Stomach smooth muscle (tissue), 2 donors: Measurements from ENCODE around the gene BGLAP.
A peak's percentile ranks its signal among the peaks of the same experiment; 100 is the strongest.

Source experiments
- H3K27ac ChIP-seq: one replicate; pipeline ENCODE4 v1.7.0; 2013; ENCODE audit warnings: mild to moderate bottlenecking, low read length, inconsistent platforms
- H3K27me3 ChIP-seq, 2 donors: one replicate each; pipeline ENCODE4 v1.7.0; 2013; ENCODE audit warnings: low read length in 2 of 2; ENCODE audit not compliant: insufficient read depth in 2 of 2, control insufficient read depth in 1 of 2
- H3K36me3 ChIP-seq, 2 donors: one replicate each; pipeline ENCODE4 v1.7.0; 2013; ENCODE audit warnings: low read length in 2 of 2; ENCODE audit not compliant: control insufficient read depth in 2 of 2, insufficient read depth in 2 of 2
- H3K4me1 ChIP-seq: one replicate; pipeline ENCODE4 v1.7.0; 2013; ENCODE audit warnings: low read length; ENCODE audit not compliant: control insufficient read depth, insufficient read depth
- H3K4me3 ChIP-seq, 2 donors: one replicate each; pipeline ENCODE4 v1.7.0; 2013; ENCODE audit warnings: low read length in 2 of 2
- H3K9ac ChIP-seq, 2 donors: one replicate each; pipeline ENCODE4 v1.7.0; 2013; ENCODE audit warnings: low read length in 2 of 2, mild to moderate bottlenecking in 1 of 2
- H3K9me3 ChIP-seq, 2 donors: one replicate each; pipeline ENCODE4 v1.7.0; 2013; ENCODE audit warnings: low read length in 2 of 2; ENCODE audit not compliant: control insufficient read depth in 2 of 2
- donor health status: healthy.
- donor health status: Pancreatic carcinoma.

The BGLAP gene

DNA sequence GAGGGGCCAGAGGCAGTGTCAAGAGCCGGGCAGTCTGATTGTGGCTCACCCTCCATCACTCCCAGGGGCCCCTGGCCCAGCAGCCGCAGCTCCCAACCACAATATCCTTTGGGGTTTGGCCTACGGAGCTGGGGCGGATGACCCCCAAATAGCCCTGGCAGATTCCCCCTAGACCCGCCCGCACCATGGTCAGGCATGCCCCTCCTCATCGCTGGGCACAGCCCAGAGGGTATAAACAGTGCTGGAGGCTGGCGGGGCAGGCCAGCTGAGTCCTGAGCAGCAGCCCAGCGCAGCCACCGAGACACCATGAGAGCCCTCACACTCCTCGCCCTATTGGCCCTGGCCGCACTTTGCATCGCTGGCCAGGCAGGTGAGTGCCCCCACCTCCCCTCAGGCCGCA is at the start of gene BGLAP:
BGLAP (plus strand) TSS at position 259 of the 400 bp plus-strand sequence; CDS start at position 307, 48 bp downstream.
- Histone ChIP-seq H3K9me3 (no peaks in the 10 kb centered on the region), H3K27me3 (peaks cover 21 to 29% of the 10 kb centered on the region in 2 donors), H3K36me3 (peaks cover 19 to 22% of the 10 kb centered on the region in 2 donors), H3K27ac (no peak within 1 kb of the TSS), H3K9ac (no peak within 1 kb of the TSS), H3K4me3 (no peak within 1 kb of the TSS), H3K4me1 (peaks cover 17% of the 10 kb centered on the region)

DNA sequence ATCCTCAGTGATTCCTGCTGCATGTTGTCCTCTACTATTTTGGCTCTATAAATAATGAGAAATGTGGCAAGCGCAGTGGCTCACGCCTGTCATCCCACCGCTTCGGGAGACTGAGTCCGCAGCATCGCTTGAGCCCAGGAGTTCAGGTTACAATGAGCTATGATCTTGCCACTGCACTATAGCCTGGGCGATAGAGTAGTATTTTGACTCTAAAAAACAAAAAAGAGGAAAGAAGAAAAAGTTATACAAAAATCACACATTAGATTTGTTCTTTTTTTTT is 48.8 kb upstream of the BGLAP start:
- Histone ChIP-seq H3K36me3 (peaks cover 0 to 12% of the 10 kb centered on the region in 2 donors), H3K4me1 (peaks cover 18% of the 10 kb centered on the region), H3K27me3 (no peaks in the 10 kb centered on the region), H3K4me3 (peak overlapping the region; percentile 89 to 99), H3K9ac (peak overlapping the region; percentile 85 to 86), H3K27ac (peak overlapping the region; percentile 76), H3K9me3 (no peaks in the 10 kb centered on the region)

DNA sequence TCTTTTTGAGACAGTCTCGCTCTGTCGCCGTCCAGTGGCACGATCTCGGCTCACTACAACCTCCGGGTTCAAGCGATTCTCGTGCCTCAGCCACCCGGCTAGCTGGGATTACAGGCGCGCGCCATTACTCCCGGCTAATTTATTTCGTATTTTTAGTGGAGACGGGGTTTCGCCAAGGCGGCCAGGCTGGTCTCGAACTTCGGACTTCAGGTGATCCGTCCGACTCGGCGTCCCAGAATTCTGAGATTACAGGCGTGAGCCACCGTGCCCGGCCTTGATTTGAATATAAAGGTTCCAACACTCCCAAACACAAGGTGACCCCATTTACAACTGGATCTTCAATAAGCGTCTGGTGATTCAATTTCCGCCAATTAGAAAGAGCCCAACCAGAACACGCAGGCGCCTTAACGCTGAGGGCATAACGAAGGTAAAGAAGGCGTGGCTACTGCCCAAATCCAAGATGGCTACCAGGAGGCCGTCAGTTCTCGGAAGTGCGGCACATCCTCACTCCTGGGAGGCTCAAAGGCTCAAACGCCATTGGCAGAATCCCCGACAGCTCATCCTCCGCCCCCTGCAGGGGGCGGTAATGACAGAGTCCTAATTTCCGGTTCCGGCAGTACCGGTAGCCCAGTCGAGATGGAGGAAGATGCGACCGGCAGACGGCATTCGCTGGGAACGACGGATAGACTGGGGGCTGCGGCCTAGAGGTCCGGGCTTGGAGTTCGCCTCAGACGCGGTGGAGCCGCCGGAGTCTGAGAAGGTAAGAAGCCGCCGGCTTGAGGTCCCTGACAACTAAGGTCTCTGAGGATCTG is 48.3 kb upstream of the BGLAP start, which contains the start of gene SLC25A44:
SLC25A44 (plus strand) TSS at position 617 of the 812 bp plus-strand sequence. CDS start 5,744 bp downstream, outside the sequence.
- Histone ChIP-seq H3K36me3 (peaks cover 0 to 12% of the 10 kb centered on the region in 2 donors), H3K4me1 (peaks cover 18% of the 10 kb centered on the region), H3K4me3 (peak within 1 kb of the TSS; percentile 93 to 99), H3K27ac (peak within 1 kb of the TSS; percentile 76), H3K27me3 (no peaks in the 10 kb centered on the region), H3K9me3 (no peaks in the 10 kb centered on the region), H3K9ac (peak within 1 kb of the TSS; percentile 85 to 90)

DNA sequence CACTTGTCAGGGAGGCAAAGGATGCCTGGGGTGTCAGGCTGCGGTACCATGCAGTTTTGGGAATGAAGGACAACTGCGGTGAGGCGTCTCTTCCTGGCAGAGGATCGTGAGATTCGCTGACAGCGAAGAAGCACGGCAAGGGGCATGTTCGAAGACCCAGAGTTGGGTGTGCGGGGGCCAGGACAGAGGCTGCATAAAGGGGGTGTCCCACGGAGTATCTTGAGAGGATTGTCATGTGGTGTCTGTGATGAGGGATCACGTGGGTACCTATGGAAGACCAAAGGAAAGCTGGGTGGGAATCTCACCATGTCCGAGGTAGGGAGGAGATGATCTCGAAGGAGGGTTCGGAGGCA is 47.7 kb upstream of the BGLAP start:
- peaks cover 0 to 12% of the 10 kb centered on the region in 2 donors for H3K36me3 ChIP-seq
- peak overlapping the region; percentile 76 for H3K27ac ChIP-seq
- peaks cover 18% of the 10 kb centered on the region for H3K4me1 ChIP-seq
- peak overlapping the region; percentile 93 to 99 for H3K4me3 ChIP-seq
- H3K27me3 ChIP-seq, result no peaks in the 10 kb centered on the region
- peak overlapping the region; percentile 80 to 90 for H3K9ac ChIP-seq
- no peaks in the 10 kb centered on the region for H3K9me3 ChIP-seq

DNA sequence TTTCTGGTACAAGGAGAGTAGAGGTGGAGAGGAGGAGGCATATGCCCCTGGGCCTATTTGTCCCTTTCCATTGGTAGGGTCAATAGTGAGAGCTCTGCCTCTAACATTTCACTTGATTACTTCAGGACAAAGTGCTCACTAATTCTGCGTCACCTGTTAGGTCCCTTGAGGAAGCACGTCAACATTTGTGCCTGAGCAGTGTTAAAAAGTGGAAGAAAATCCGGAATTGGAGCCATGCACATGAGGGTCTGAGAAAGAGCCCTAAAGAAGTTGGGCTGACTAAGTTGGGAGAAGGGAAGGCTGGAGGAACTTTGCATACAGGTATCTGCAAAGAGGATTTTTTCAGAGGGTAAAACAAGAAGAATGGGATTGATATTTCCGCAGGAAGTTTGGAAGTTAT is 46.1 kb upstream of the BGLAP start:
- Histone ChIP-seq H3K4me3 (no peak overlapping the region), H3K9me3 (no peaks in the 10 kb centered on the region), H3K36me3 (peaks cover 10 to 21% of the 10 kb centered on the region in 2 donors), H3K27ac (no peak overlapping the region), H3K9ac (no peak overlapping the region), H3K27me3 (no peaks in the 10 kb centered on the region), H3K4me1 (peaks cover 21% of the 10 kb centered on the region)

DNA sequence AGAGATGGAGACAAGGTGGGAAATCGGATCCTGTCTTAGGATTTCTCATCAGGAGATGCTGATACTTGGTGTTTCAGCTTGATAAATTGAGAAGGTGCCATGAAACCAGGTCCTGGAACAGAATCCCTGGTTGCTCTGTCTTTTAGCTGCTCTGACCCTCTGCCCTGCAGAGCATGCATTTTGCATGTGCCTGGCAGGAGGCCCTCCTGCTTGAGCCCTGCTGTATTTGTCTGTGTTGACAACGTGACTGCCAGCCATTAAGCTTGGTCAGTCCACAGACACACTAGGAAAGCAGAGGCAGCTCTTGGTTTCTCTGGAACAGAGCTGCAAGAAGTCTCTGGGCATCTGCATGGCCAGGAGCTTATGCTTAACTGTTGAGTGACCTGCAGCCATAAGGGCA is 45.5 kb upstream of the BGLAP start:
- H3K27me3 ChIP-seq, result no peaks in the 10 kb centered on the region
- H3K27ac ChIP-seq, result no peak overlapping the region
- no peaks in the 10 kb centered on the region for H3K9me3 ChIP-seq
- H3K36me3 ChIP-seq, result peaks cover 10 to 24% of the 10 kb centered on the region in 2 donors
- H3K4me3 ChIP-seq, result no peak overlapping the region
- no peak overlapping the region for H3K9ac ChIP-seq
- H3K4me1 ChIP-seq, result peaks cover 21% of the 10 kb centered on the region

DNA sequence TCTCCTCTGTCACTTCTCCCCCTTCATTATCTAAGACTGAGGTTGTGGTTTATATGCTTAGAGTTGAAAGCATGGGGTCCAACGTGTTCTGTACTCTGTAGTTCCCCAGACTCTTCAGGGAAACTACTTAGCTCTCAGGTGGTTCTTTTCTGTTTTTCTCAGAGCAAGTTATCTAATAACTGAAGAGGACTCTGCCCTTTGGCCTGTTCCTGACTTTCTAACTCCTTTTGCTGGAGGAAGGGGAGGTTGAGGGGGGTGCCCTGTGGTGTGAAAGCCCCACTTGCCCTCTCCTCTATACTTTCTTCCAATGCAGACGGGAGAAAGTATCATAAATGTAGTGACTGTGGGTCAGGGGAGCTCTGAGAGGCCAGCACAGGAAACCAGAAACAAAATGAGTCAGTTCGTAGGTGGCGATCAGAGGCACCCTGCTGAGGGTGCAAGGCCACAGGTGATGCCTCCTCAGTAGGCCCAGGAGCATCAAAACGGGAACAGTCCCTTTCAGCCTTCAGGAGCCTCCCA is 43.1 kb upstream of the BGLAP start:
- Histone ChIP-seq H3K36me3 (peaks cover 15 to 31% of the 10 kb centered on the region in 2 donors), H3K9me3 (no peaks in the 10 kb centered on the region), H3K4me1 (peaks cover 18% of the 10 kb centered on the region), H3K9ac (no peak overlapping the region), H3K27ac (no peak overlapping the region), H3K27me3 (no peaks in the 10 kb centered on the region), H3K4me3 (no peak overlapping the region)

DNA sequence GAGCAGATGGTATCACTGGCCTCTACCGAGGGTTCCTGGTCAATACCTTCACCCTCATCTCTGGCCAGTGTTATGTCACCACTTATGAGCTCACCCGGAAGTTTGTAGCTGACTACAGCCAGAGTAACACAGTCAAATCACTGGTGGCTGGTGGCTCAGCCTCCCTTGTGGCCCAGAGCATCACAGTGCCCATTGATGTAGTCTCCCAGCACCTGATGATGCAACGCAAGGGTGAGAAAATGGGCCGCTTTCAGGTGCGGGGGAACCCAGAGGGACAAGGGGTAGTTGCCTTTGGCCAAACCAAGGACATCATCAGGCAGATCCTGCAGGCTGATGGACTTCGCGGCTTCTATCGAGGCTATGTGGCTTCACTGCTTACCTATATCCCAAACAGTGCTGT is 41.9 kb upstream of the BGLAP start:
- peaks cover 15 to 31% of the 10 kb centered on the region in 2 donors for H3K36me3 ChIP-seq
- peak overlapping the region in 1 of 2 donors; percentile 29 for H3K9ac ChIP-seq
- no peak overlapping the region for H3K27ac ChIP-seq
- H3K4me1 ChIP-seq, result peaks cover 10% of the 10 kb centered on the region
- H3K4me3 ChIP-seq, result no peak overlapping the region
- no peaks in the 10 kb centered on the region for H3K9me3 ChIP-seq
- H3K27me3 ChIP-seq, result no peaks in the 10 kb centered on the region

DNA sequence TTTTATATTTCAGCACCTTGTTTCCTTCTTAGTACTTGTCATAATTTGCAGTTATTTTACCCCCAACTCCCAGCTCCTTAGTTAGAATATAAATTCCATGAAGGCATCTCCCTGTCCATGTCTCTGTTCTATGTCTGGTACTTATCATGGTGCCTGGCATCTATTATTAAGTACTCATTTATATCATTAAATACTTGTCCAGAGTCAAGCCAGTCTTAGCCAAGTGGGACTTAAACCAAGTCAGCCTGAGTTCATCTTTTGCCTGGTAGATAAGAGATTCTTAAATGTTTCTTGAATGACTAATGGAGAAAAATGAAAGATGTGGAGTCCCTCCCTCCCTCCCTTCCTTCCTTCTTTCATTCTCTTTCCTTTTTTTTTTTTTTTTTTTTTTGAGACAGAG is 38.7 kb upstream of the BGLAP start:
- peaks cover 15 to 22% of the 10 kb centered on the region in 2 donors for H3K36me3 ChIP-seq
- H3K9me3 ChIP-seq, result no peaks in the 10 kb centered on the region
- H3K27me3 ChIP-seq, result no peaks in the 10 kb centered on the region
- H3K9ac ChIP-seq, result no peak overlapping the region
- peaks cover 3% of the 10 kb centered on the region for H3K4me1 ChIP-seq
- no peak overlapping the region for H3K27ac ChIP-seq
- H3K4me3 ChIP-seq, result no peak overlapping the region

DNA sequence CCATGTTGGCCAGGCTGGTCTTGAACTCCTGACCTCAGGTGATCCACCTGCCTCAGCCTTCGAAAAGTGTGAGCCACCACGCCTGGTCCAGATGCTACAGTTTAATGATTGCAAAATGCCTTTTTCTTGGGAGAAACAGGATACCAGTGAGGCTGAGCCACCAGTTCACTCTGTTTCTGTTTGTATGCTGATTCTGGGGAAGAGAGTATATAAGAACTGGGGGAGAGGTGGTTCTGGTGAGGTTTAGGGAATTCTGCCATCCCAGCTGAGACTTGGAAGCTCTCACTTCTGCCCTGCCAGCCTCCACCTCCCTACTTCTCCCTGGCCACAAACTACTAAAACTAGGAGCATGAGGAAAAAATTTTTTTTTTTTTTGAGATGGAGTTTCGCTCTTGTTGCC is 37.3 kb upstream of the BGLAP start:
- Histone ChIP-seq H3K27ac (no peak overlapping the region), H3K27me3 (no peaks in the 10 kb centered on the region), H3K4me1 (peaks cover 3% of the 10 kb centered on the region), H3K4me3 (no peak overlapping the region), H3K9me3 (no peaks in the 10 kb centered on the region), H3K9ac (no peak overlapping the region), H3K36me3 (peaks cover 20 to 26% of the 10 kb centered on the region in 2 donors)

DNA sequence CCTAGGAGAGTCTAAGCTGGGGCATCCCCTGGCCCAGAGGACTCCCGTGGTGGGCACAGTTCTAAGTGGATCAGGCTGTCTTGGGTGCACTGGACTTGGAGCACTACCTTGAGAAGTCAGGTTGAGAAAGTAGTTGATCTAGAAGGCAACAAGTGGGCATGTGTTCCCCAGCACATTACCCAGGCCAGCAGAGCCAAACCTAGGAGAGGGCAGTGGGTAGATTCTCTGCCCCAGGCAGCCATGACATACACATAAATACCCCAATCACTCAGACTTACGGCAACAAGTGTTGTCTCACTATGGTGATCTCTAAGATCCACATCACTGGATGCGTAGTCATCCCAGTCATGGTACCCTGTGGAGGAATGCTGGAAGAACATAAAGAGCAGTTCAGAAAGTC is 30.7 kb upstream of the BGLAP start:
- Histone ChIP-seq H3K9me3 (no peaks in the 10 kb centered on the region), H3K27me3 (no peaks in the 10 kb centered on the region), H3K27ac (no peak overlapping the region), H3K4me3 (no peak overlapping the region), H3K36me3 (peaks cover 14 to 31% of the 10 kb centered on the region in 2 donors), H3K4me1 (peaks cover 16% of the 10 kb centered on the region), H3K9ac (no peak overlapping the region)
